SK-N-SH treated with all-trans-retinoic acid at 6 μM for 48 hours (cell line): Measurements from ENCODE around the gene SNAP25.

Source experiments
- ARNTL ChIP-seq: fragments of 450-650 bp; formaldehyde crosslinking; IDR thresholded peaks from 2 replicates; pipeline ENCODE4 v1.5.0; 2020; ENCODE audit warnings: low read depth, mild to moderate bottlenecking, moderate library complexity, borderline replicate concordance
- RARB ChIP-seq: fragments of 250-450 bp; sonication (Bioruptor Pico); IDR thresholded peaks from 2 replicates; pipeline ENCODE4 v1.8.0; 2021; ENCODE audit warnings: mild to moderate bottlenecking, moderate library complexity
- TF ChIP-seq, protein P1 (sequence below): fragments of 250-450 bp; sonication (Bioruptor Pico); IDR thresholded peaks from 2 replicates; pipeline ENCODE4 v1.8.0; 2020; ENCODE audit warnings: mild to moderate bottlenecking, moderate library complexity, borderline replicate concordance

DNA sequence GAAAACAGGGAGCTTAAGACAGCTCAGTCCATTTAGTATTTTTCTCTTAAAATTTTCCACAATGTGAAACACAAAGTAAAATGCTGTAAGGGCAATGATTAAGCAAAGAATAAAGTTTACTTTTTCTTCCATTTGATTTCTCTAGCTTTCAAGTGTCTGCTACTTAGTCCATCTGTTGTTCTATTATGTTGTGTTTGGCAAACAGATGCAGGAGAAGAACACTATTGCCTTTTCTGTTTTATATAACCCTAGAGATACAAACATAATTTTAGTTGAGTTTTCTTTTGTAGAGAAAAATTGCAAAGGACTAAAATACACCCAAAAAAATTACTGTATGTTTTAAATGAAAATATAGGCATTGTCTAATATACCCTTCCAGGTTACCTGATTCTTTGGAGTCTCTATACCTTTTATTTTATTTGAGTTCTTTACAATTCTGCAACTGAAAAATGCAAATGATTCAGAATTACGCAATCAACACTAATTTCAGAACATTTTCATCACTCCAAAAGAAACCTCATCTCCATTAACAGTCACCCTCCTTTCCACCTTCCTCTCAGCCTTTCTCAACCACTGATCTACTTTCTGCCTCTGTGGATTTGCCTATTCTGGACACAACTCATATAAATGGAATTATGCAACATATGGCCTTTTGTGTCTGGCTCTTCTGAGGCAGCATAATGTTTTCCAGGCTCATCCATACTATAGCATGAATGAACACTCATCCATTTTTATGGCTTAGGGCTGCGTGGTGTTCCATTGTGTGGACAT is 118.5 kb downstream of the SNAP25 start:
- TF ChIP-seq ARNTL (no peak), RARB (no peak)
- TF ChIP-seq, protein P1, sequence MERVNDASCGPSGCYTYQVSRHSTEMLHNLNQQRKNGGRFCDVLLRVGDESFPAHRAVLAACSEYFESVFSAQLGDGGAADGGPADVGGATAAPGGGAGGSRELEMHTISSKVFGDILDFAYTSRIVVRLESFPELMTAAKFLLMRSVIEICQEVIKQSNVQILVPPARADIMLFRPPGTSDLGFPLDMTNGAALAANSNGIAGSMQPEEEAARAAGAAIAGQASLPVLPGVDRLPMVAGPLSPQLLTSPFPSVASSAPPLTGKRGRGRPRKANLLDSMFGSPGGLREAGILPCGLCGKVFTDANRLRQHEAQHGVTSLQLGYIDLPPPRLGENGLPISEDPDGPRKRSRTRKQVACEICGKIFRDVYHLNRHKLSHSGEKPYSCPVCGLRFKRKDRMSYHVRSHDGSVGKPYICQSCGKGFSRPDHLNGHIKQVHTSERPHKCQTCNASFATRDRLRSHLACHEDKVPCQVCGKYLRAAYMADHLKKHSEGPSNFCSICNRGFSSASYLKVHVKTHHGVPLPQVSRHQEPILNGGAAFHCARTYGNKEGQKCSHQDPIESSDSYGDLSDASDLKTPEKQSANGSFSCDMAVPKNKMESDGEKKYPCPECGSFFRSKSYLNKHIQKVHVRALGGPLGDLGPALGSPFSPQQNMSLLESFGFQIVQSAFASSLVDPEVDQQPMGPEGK (CRISPR knock-in tag) = no peak
